Smooth muscle cell of the umbilical artery (primary cell): ENCODE measurements around the gene CCL7. TPM values are rescaled to one million over a fixed set of nuclear protein-coding genes. Genes with fewer than 3 reads are reported as not detected.

Experiments used
- total RNA-seq: library from RNA; depleted of rRNA; stranded (reverse); fragments of >200 nt; gene quantifications from 2 replicates; pipeline ENCODE4 v1.2.3, GENCODE V29; 2014

Gene CCL7
- 2.5 and 4.8 TPM in 2 replicates for total RNA-seq

GRCh38 chr17:34269969-34270368, at the start of gene CCL7:
Gene CCL7, plus strand, starts transcription at chr17:34270221. Its CDS starts 70 bp downstream, at chr17:34270291.

DNA sequence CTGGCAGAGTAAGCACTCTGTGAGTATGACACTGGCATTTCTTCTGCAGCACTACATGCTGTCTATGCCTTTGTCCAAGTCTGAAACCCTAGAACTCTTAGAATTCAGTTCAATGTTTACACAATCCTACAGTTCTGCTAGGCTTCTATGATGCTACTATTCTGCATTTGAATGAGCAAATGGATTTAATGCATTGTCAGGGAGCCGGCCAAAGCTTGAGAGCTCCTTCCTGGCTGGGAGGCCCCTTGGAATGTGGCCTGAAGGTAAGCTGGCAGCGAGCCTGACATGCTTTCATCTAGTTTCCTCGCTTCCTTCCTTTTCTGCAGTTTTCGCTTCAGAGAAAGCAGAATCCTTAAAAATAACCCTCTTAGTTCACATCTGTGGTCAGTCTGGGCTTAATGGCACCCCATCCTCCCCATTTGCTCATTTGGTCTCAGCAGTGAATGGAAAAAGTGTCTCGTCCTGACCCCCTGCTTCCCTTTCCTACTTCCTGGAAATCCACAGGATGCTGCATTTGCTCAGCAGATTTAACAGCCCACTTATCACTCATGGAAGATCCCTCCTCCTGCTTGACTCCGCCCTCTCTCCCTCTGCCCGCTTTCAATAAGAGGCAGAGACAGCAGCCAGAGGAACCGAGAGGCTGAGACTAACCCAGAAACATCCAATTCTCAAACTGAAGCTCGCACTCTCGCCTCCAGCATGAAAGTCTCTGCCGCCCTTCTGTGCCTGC, 15.2 kb upstream of the CCL7 start, which contains the start of gene CCL2:
TSS of gene CCL2 (plus strand) at position 635 of the 730 bp plus-strand sequence. CDS start at position 700, 65 bp downstream.

GRCh38 chr17:34285286-34285792, 15.3 kb downstream of the CCL7 start, which contains the start of gene CCL11:
Gene CCL11, plus strand, starts transcription at chr17:34285742. Its CDS starts 67 bp downstream, at chr17:34285809.

DNA sequence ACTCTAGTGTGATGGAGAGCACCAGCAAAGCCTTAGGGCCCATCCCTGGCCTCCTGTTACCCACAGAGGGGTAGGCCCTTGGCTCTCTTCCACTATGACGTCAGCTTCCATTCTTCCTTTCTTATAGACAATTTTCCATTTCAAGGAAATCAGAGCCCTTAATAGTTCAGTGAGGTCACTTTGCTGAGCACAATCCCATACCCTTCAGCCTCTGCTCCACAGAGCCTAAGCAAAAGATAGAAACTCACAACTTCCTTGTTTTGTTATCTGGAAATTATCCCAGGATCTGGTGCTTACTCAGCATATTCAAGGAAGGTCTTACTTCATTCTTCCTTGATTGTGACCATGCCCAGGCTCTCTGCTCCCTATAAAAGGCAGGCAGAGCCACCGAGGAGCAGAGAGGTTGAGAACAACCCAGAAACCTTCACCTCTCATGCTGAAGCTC, 49.0 kb downstream of the CCL7 start, which contains the start of gene CCL8:
TSS of gene CCL8 (plus strand) at position 397 of the 445 bp plus-strand sequence. CDS start 67 bp downstream, outside the sequence.

Other genes with a start within 250 kb of the CCL7 start
- gene CCL2, start 14.9 kb upstream of the CCL7 start, total RNA-seq, result 149 and 224 TPM in 2 replicates
- gene CCL11, start 15.5 kb downstream of the CCL7 start, total RNA-seq, result not detected in 2 replicates
- gene CCL8, start 49.2 kb downstream of the CCL7 start, total RNA-seq, result 0.89 TPM in 1 of 2 replicates, not detected in the other
- 0.59 TPM in 1 of 2 replicates, not detected in the other for gene CCL13, start 86.3 kb downstream of the CCL7 start, total RNA-seq
- not detected in 2 replicates for gene CCL1, start 93.0 kb downstream of the CCL7 start, total RNA-seq